PC-3 (cell line): ENCODE results near the gene REN.

Experiments used
- CTCF ChIP-seq: fragments of 300-600 bp; sonication (generic); conservative IDR thresholded peaks from 2 replicates; pipeline ENCODE4 v1.5.1; 2017; ENCODE audit warnings: antibody characterized with exemption, low read depth, mild to moderate bottlenecking, low read length
- EZH2phosphoT487 ChIP-seq: fragments of 300-600 bp; sonication (generic); IDR thresholded peaks from 2 replicates; pipeline ENCODE4 v1.6.1; 2018; ENCODE audit warnings: mild to moderate bottlenecking, antibody characterized with exemption, low read length, borderline replicate concordance

GRCh38 chr1:204198348-204199340 is 32.5 kb upstream of the REN start:
- peak; percentile 74 for TF ChIP-seq CTCF
- no peak for TF ChIP-seq EZH2phosphoT487
